ENCODE results near the gene KCNMB3.

DNA sequence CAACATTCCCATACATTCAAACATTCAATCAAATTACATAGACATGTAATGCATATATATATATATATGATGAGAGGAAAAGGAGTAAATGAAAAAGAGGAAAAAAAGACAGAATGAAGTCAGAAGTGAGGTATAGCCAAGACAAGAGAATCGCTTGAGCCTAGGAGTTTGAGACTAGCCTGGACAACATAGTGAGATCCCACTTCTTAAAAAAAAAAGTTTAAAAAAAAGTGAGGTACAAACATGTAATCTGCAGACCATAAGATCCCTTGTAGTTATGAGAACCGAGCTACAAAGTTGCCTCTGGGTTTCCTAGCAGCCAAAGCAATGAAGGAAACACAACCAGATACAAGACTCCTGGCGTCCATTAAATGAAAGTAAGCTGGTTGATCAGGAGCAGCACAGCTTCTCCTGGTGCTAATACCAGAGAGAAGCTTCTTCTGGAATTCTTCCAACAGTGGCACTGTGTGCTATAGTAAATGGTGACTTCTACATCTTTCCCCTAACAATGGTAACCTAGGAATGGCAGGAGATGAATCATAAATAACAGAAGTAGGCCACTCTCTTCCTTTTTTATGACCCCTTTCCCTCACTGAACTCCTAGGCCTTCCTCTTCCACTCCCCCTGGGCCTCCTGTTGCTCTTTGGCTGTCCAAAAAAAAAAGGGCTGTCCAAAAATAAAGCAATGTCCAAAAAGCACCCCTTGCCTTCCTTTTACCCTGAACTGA is 3.5 kb downstream of the KCNMB3 start:
- TF ChIP-seq, protein P1, sequence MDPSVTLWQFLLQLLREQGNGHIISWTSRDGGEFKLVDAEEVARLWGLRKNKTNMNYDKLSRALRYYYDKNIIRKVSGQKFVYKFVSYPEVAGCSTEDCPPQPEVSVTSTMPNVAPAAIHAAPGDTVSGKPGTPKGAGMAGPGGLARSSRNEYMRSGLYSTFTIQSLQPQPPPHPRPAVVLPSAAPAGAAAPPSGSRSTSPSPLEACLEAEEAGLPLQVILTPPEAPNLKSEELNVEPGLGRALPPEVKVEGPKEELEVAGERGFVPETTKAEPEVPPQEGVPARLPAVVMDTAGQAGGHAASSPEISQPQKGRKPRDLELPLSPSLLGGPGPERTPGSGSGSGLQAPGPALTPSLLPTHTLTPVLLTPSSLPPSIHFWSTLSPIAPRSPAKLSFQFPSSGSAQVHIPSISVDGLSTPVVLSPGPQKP (IDR thresholded peaks at IDR 0.05; ENCODE audit: low read depth, low read length), result no peak
- no peak for TF ChIP-seq JUN (IDR thresholded peaks at IDR 0.05)
- TF ChIP-seq, protein P2, sequence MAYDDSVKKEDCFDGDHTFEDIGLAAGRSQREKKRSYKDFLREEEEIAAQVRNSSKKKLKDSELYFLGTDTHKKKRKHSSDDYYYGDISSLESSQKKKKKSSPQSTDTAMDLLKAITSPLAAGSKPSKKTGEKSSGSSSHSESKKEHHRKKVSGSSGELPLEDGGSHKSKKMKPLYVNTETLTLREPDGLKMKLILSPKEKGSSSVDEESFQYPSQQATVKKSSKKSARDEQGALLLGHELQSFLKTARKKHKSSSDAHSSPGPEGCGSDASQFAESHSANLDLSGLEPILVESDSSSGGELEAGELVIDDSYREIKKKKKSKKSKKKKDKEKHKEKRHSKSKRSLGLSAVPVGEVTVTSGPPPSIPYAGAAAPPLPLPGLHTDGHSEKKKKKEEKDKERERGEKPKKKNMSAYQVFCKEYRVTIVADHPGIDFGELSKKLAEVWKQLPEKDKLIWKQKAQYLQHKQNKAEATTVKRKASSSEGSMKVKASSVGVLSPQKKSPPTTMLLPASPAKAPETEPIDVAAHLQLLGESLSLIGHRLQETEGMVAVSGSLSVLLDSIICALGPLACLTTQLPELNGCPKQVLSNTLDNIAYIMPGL (CRISPR knock-in tag; IDR thresholded peaks at IDR 0.05; ENCODE audit: borderline replicate concordance), result no peak
- TF ChIP-seq, protein P3, sequence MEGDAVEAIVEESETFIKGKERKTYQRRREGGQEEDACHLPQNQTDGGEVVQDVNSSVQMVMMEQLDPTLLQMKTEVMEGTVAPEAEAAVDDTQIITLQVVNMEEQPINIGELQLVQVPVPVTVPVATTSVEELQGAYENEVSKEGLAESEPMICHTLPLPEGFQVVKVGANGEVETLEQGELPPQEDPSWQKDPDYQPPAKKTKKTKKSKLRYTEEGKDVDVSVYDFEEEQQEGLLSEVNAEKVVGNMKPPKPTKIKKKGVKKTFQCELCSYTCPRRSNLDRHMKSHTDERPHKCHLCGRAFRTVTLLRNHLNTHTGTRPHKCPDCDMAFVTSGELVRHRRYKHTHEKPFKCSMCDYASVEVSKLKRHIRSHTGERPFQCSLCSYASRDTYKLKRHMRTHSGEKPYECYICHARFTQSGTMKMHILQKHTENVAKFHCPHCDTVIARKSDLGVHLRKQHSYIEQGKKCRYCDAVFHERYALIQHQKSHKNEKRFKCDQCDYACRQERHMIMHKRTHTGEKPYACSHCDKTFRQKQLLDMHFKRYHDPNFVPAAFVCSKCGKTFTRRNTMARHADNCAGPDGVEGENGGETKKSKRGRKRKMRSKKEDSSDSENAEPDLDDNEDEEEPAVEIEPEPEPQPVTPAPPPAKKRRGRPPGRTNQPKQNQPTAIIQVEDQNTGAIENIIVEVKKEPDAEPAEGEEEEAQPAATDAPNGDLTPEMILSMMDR (IDR thresholded peaks at IDR 0.05), result no peak
- TF ChIP-seq POLR2A (IDR thresholded peaks at IDR 0.05; ENCODE audit: low read length), result no peak
- no peak for TF ChIP-seq CBX2 (IDR thresholded peaks at IDR 0.05; ENCODE audit: borderline replicate concordance, low read depth)
- no peak for TF ChIP-seq CHD2 (IDR thresholded peaks at IDR 0.05; ENCODE audit: low read length, partially characterized antibody)
- TF ChIP-seq HOXA7 (CRISPR knock-in tag; IDR thresholded peaks at IDR 0.05), result no peak
- TF ChIP-seq TFCP2L1 (CRISPR knock-in tag; IDR thresholded peaks at IDR 0.05), result no peak
- no peak for TF ChIP-seq RAD21 (conservative IDR thresholded peaks at IDR 0.05 in 1 of 2, IDR thresholded peaks at IDR 0.05 in 1 of 2)
- no peak for TF ChIP-seq ESRRA (IDR thresholded peaks at IDR 0.05; ENCODE audit: borderline replicate concordance, low read length)
- TF ChIP-seq SMC3 (IDR thresholded peaks at IDR 0.05), result no peak
- TF ChIP-seq, protein P4, sequence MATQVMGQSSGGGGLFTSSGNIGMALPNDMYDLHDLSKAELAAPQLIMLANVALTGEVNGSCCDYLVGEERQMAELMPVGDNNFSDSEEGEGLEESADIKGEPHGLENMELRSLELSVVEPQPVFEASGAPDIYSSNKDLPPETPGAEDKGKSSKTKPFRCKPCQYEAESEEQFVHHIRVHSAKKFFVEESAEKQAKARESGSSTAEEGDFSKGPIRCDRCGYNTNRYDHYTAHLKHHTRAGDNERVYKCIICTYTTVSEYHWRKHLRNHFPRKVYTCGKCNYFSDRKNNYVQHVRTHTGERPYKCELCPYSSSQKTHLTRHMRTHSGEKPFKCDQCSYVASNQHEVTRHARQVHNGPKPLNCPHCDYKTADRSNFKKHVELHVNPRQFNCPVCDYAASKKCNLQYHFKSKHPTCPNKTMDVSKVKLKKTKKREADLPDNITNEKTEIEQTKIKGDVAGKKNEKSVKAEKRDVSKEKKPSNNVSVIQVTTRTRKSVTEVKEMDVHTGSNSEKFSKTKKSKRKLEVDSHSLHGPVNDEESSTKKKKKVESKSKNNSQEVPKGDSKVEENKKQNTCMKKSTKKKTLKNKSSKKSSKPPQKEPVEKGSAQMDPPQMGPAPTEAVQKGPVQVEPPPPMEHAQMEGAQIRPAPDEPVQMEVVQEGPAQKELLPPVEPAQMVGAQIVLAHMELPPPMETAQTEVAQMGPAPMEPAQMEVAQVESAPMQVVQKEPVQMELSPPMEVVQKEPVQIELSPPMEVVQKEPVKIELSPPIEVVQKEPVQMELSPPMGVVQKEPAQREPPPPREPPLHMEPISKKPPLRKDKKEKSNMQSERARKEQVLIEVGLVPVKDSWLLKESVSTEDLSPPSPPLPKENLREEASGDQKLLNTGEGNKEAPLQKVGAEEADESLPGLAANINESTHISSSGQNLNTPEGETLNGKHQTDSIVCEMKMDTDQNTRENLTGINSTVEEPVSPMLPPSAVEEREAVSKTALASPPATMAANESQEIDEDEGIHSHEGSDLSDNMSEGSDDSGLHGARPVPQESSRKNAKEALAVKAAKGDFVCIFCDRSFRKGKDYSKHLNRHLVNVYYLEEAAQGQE (IDR thresholded peaks at IDR 0.05), result no peak

All from A549 (cell line).